Ishikawa (cell line): ENCODE results near the gene TBC1D14.

Experiments
- CREB1 ChIP-seq: IDR thresholded peaks from 2 replicates; pipeline ENCODE4 v1.6.1; 2012; ENCODE audit warnings: low read depth
- EGR1 ChIP-seq: IDR thresholded peaks from 2 replicates; pipeline ENCODE4 v1.6.1; 2012
- EP300 ChIP-seq: IDR thresholded peaks from 2 replicates; pipeline ENCODE4 v1.6.1; 2012; ENCODE audit warnings: borderline replicate concordance
- FOXM1 ChIP-seq: IDR thresholded peaks from 2 replicates; pipeline ENCODE4 v1.6.1; 2012; ENCODE audit warnings: low read depth, borderline replicate concordance
- MAX ChIP-seq: IDR thresholded peaks from 2 replicates; pipeline ENCODE4 v1.6.1; 2012
- RAD21 ChIP-seq: IDR thresholded peaks from 2 replicates; pipeline ENCODE4 v1.6.1; 2012; ENCODE audit warnings: low read depth
- REST ChIP-seq: IDR thresholded peaks from 2 replicates; pipeline ENCODE4 v1.6.1; 2012; ENCODE audit warnings: low read depth, mild to moderate bottlenecking
- TAF1 ChIP-seq: IDR thresholded peaks from 2 replicates; pipeline ENCODE4 v1.6.1; 2012; ENCODE audit warnings: low read depth, mild to moderate bottlenecking
- TEAD4 ChIP-seq: IDR thresholded peaks from 2 replicates; pipeline ENCODE4 v1.6.1; 2012
- YY1 ChIP-seq: IDR thresholded peaks from 2 replicates; pipeline ENCODE4 v1.6.1; 2012; ENCODE audit warnings: low read depth

- TF ChIP-seq YY1 (no peak), EGR1 (no peak), RAD21 (no peak), REST (no peak), FOXM1 (no peak), TAF1 (no peak), EP300 (no peak), CREB1 (no peak), TEAD4 (no peak), MAX (no peak)
Measured at GRCh38 chr4:7052923-7053715, 143.5 kb downstream of the TBC1D14 start.
